Lung (tissue), 12 donors: Measurements from ENCODE around the gene ZMAT5. TPM values are rescaled to one million over a fixed set of nuclear protein-coding genes. Genes with fewer than 3 reads are reported as not detected.

Source experiments
- ATAC-seq: fragments of 200-7000 bp; cut with Tn5 transposase; one replicate; pipeline ENCODE4 v1.9.1; 2020; ENCODE audit warnings: moderate number of reproducible peaks; ENCODE audit not compliant: insufficient read depth, low FRiP score
- DNase-seq, 3 donors: peaks; one replicate each; pipeline ENCODE4 v3.0.0-alpha.2; 2013 to 2017
- H3K27ac ChIP-seq, 2 donors: one replicate each; pipeline ENCODE4 v1.5.1; 2013; ENCODE audit warnings: mild to moderate bottlenecking in 2 of 2, moderate library complexity in 2 of 2, control low read depth in 1 of 2, inconsistent platforms in 1 of 2, low read depth in 1 of 2, low read length in 1 of 2
- H3K27me3 ChIP-seq, 3 donors: one replicate each; pipeline ENCODE4 v1.5.1; 2013; ENCODE audit warnings: low read length in 2 of 3; ENCODE audit not compliant: control insufficient read depth in 3 of 3, insufficient read depth in 3 of 3
- H3K36me3 ChIP-seq, 4 donors: one replicate each; pipeline ENCODE4 v1.5.1; 2013; ENCODE audit warnings: low read length in 4 of 4, mild to moderate bottlenecking in 1 of 4, moderate library complexity in 1 of 4; ENCODE audit not compliant: control insufficient read depth in 4 of 4, insufficient read depth in 4 of 4
- H3K4me1 ChIP-seq, 5 donors: one replicate each; pipeline ENCODE4 v1.5.1; 2013; ENCODE audit warnings: low read length in 5 of 5, mild to moderate bottlenecking in 2 of 5, moderate library complexity in 1 of 5; ENCODE audit not compliant: control insufficient read depth in 5 of 5, insufficient read depth in 5 of 5
- H3K4me3 ChIP-seq: one replicate; pipeline ENCODE4 v1.5.1; 2013; ENCODE audit warnings: mild to moderate bottlenecking, control low read depth, moderate library complexity
- H3K9ac ChIP-seq, 2 donors: one replicate each; pipeline ENCODE4 v1.5.1; 2013; ENCODE audit warnings: low read length in 2 of 2, control low read depth in 1 of 2; ENCODE audit not compliant: insufficient read depth in 1 of 2
- H3K9me3 ChIP-seq, 4 donors: one replicate each; pipeline ENCODE4 v1.5.1; 2013; ENCODE audit warnings: low read length in 3 of 4, mild to moderate bottlenecking in 1 of 4, moderate library complexity in 1 of 4; ENCODE audit not compliant: control insufficient read depth in 4 of 4, insufficient read depth in 3 of 4
- WGBS, 2 donors: extraction: QIAGEN DNeasy Blood & Tissue Kit; methylation state at CpG; one replicate each; pipeline ENCODE4 v1.1.7; 2013; 5-methylcytosine and 5-hydroxymethylcytosine counted together
- polyA plus RNA-seq, 2 donors: library from polyadenylated mRNA; stranded (reverse); fragments of 200-250 nt; gene quantifications; one replicate each; pipeline ENCODE4 v1.2.1, GENCODE V29; 2013
- total RNA-seq, 2 donors: library from RNA; depleted of rRNA in 1 of 2; stranded (reverse); fragments of >200 nt in 1 of 2; gene quantifications; one replicate each; pipeline ENCODE4 v1.2.1, GENCODE V29; 2014 to 2021
- TF ChIP-seq, protein P1 (sequence below): IDR thresholded peaks from 2 replicates; pipeline ENCODE4 v1.5.1; 2012; ENCODE audit warnings: mild to moderate bottlenecking; ENCODE audit errors: control extremely low read depth, extremely low read depth
- donor health status: control.
- donor health status: control.
- donor health status: Bipolar disorder and iron deficiency.
- donor health status: healthy.
- donor health status: DM: yes; HTN: yes; CAD: no.

ZMAT5 gene
- total and polyA plus RNA-seq, 4 donors = 11.2 to 32.5 (median 25.4) TPM

DNA sequence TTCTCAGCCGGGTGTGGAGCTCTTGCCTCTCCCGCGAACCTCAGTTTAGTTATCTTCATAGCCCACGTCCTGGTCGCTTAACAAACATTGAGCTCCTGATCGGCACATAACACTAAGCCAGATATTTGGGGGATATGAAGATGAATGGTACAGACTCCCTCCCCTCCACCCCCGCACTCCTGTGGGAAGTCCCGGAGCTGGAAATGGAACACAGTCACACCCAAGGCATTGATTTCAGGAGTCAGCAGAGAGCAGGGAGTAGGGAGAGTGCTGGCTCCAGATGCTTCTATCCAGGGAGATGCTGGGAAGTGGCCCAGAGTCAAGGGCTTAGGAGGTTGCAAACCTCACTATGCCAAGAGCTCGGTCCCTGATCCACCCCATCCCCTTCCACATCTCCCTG lies 73.1 kb downstream of the ZMAT5 start:
- 83 to 90% methylated on average over 9 of the region's 9 CpGs for WGBS, 2 donors
- no peak for DNase-seq

GRCh38 chr22:29693161-29693560 lies 73.6 kb downstream of the ZMAT5 start:
- TF ChIP-seq, protein P1, sequence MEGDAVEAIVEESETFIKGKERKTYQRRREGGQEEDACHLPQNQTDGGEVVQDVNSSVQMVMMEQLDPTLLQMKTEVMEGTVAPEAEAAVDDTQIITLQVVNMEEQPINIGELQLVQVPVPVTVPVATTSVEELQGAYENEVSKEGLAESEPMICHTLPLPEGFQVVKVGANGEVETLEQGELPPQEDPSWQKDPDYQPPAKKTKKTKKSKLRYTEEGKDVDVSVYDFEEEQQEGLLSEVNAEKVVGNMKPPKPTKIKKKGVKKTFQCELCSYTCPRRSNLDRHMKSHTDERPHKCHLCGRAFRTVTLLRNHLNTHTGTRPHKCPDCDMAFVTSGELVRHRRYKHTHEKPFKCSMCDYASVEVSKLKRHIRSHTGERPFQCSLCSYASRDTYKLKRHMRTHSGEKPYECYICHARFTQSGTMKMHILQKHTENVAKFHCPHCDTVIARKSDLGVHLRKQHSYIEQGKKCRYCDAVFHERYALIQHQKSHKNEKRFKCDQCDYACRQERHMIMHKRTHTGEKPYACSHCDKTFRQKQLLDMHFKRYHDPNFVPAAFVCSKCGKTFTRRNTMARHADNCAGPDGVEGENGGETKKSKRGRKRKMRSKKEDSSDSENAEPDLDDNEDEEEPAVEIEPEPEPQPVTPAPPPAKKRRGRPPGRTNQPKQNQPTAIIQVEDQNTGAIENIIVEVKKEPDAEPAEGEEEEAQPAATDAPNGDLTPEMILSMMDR = no peak
- ATAC-seq = no peak
- peaks cover 0 to 38% (median 7%) of the 10 kb centered on the region in 4 donors for H3K36me3 ChIP-seq

More for the DNA sequence above, 73.1 kb downstream of the ZMAT5 start:
- TF ChIP-seq, protein P1 = no peak
- H3K36me3 ChIP-seq = peaks cover 0 to 34% (median 7%) of the 10 kb centered on the region in 4 donors
- no peaks in the 10 kb centered on the region for H3K27me3 ChIP-seq
- peaks cover 0 to 21% (median 4%) of the 10 kb centered on the region in 5 donors for H3K4me1 ChIP-seq
- no peak for ATAC-seq
- H3K9me3 ChIP-seq = peaks cover 0 to 2% (median 0%) of the 10 kb centered on the region in 4 donors
- no peak overlapping the region for H3K9ac ChIP-seq
- H3K4me3 ChIP-seq = no peak overlapping the region
- H3K27ac ChIP-seq = no peak overlapping the region

GRCh38 chr22:29692327-29692640 lies 74.5 kb downstream of the ZMAT5 start:
- Histone ChIP-seq H3K27ac (no peak overlapping the region), H3K4me1 (peaks cover 0 to 12% (median 0%) of the 10 kb centered on the region in 5 donors), H3K9ac (no peak overlapping the region), H3K27me3 (no peaks in the 10 kb centered on the region), H3K4me3 (no peak overlapping the region), H3K9me3 (peaks cover 0 to 2% (median 0%) of the 10 kb centered on the region in 4 donors), H3K36me3 (peaks cover 0 to 43% (median 7%) of the 10 kb centered on the region in 4 donors)
- DNase-seq (no peak), ATAC-seq (no peak)
- WGBS, 2 donors = 64 to 78% methylated on average over 4 of the region's 4 CpGs
- TF ChIP-seq, protein P1 = no peak

More at GRCh38 chr22:29693161-29693560, 73.6 kb downstream of the ZMAT5 start:
- no peak for DNase-seq
- H3K27ac ChIP-seq = no peak overlapping the region
- H3K27me3 ChIP-seq = no peaks in the 10 kb centered on the region
- H3K9ac ChIP-seq = no peak overlapping the region
- H3K4me1 ChIP-seq = peaks cover 0 to 16% (median 2%) of the 10 kb centered on the region in 5 donors
- H3K4me3 ChIP-seq = no peak overlapping the region
- WGBS, 2 donors = 80 to 87% methylated on average over 8 of the region's 8 CpGs
- H3K9me3 ChIP-seq = peaks cover 0 to 2% (median 0%) of the 10 kb centered on the region in 4 donors

DNA sequence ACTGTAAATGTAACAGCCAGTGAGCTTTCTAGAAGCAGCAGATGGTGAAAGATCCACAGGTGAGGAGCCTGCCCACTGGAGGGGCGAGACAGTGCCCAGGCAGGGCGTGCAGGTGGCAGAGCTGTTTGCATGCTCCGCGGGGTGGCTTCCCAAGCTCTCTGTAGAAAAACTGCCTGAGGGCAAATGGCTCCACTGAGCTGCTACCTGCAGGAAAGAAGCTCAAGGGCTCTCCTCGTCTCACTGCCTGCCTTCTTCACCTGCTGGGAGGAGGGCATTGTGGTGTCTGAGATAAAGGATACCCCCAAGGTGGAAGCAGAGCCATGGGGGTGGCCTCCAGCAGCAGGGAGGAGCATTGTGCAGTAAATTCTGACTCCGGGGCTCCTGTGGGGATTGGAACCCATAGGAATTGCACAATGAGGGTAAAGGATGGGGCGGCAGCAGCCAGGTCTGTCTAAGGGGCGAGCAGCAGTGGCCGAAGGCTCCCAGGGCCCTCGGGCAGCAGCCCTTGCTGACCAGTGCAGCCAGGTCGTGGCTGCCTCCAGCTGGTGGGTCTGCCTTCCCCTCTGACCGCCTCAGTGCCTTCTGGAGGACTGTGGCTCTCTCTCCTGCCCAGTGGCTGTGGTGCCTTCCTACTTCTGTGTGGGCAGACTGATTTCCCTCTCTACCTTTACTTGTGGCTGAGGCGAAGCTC lies 75.0 kb downstream of the ZMAT5 start:
- DNase-seq = no peak
- Histone ChIP-seq H3K36me3 (peaks cover 0 to 41% (median 7%) of the 10 kb centered on the region in 4 donors), H3K9me3 (peaks cover 0 to 2% (median 0%) of the 10 kb centered on the region in 4 donors), H3K27me3 (no peaks in the 10 kb centered on the region), H3K27ac (no peak overlapping the region), H3K4me1 (peaks cover 0 to 12% (median 0%) of the 10 kb centered on the region in 5 donors), H3K9ac (no peak overlapping the region), H3K4me3 (no peak overlapping the region)
- no peak for ATAC-seq
- 88% methylated on average over 13 of the region's 13 CpGs for WGBS, 2 donors
- TF ChIP-seq, protein P1 = no peak
